ENCODE results near the gene GLI3.

DNA sequence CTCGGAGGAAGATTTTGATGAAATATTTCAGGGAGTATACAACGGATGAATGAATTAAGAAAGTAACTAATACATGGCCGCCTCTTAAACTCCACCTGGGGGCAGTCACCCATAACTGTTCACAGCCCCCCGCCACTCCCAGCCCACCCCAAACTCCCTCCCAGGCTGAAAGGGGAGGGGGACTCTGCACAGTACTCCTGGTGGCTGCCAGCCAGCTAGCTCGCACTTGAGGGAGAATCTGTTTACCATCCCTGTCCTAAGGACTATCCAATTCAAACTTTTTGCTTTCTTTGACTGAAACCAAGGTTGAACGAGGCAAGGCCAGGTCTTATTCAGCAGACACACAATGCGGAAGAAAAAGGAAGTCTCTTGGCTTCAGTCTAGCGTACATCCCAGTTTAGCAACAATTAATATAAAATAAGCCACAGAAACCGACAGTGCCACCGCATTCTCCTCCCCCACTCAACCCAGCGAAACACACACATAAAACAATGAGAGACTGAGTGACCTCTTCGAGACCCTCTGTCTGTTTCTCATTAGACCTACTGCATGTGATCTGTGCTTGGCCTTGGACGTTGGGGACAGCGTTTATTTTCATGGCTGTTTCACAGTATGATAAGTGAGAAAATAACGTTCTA, 219.5 kb downstream of the GLI3 start:
- TF ChIP-seq, protein P1, sequence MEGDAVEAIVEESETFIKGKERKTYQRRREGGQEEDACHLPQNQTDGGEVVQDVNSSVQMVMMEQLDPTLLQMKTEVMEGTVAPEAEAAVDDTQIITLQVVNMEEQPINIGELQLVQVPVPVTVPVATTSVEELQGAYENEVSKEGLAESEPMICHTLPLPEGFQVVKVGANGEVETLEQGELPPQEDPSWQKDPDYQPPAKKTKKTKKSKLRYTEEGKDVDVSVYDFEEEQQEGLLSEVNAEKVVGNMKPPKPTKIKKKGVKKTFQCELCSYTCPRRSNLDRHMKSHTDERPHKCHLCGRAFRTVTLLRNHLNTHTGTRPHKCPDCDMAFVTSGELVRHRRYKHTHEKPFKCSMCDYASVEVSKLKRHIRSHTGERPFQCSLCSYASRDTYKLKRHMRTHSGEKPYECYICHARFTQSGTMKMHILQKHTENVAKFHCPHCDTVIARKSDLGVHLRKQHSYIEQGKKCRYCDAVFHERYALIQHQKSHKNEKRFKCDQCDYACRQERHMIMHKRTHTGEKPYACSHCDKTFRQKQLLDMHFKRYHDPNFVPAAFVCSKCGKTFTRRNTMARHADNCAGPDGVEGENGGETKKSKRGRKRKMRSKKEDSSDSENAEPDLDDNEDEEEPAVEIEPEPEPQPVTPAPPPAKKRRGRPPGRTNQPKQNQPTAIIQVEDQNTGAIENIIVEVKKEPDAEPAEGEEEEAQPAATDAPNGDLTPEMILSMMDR (IDR thresholded peaks at IDR 0.05), result no peak
- TF ChIP-seq, protein P2, sequence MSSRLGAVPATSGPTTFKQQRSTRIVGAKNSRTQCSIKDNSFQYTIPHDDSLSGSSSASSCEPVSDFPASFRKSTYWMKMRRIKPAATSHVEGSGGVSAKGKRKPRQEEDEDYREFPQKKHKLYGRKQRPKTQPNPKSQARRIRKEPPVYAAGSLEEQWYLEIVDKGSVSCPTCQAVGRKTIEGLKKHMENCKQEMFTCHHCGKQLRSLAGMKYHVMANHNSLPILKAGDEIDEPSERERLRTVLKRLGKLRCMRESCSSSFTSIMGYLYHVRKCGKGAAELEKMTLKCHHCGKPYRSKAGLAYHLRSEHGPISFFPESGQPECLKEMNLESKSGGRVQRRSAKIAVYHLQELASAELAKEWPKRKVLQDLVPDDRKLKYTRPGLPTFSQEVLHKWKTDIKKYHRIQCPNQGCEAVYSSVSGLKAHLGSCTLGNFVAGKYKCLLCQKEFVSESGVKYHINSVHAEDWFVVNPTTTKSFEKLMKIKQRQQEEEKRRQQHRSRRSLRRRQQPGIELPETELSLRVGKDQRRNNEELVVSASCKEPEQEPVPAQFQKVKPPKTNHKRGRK (CRISPR knock-in tag; IDR thresholded peaks at IDR 0.05; ENCODE audit: borderline replicate concordance), result no peak
- TF ChIP-seq, protein P3, sequence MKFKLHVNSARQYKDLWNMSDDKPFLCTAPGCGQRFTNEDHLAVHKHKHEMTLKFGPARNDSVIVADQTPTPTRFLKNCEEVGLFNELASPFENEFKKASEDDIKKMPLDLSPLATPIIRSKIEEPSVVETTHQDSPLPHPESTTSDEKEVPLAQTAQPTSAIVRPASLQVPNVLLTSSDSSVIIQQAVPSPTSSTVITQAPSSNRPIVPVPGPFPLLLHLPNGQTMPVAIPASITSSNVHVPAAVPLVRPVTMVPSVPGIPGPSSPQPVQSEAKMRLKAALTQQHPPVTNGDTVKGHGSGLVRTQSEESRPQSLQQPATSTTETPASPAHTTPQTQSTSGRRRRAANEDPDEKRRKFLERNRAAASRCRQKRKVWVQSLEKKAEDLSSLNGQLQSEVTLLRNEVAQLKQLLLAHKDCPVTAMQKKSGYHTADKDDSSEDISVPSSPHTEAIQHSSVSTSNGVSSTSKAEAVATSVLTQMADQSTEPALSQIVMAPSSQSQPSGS (CRISPR knock-in tag; IDR thresholded peaks at IDR 0.05; ENCODE audit: borderline replicate concordance, low read depth), result no peak
- TF ChIP-seq ELF4 (CRISPR knock-in tag; IDR thresholded peaks at IDR 0.05; ENCODE audit: low read depth) (no peak), NFYB (CRISPR knock-in tag; conservative IDR thresholded peaks at IDR 0.05; ENCODE audit: low read depth) (no peak)

All from WTC11 (cell line).